Motor neuron (in vitro differentiated cells): ENCODE data around the gene RPS17. TPM values are rescaled to one million over a fixed set of nuclear protein-coding genes. Genes with fewer than 3 reads are reported as not detected.
A peak's percentile ranks its signal among the peaks of the same experiment; 100 is the strongest.
"Not testable (repeated sequence)": the region's sequence is repeated elsewhere in the genome, so short reads cannot be mapped to it uniquely, and the experiment has no call there.

Experiments
- ATAC-seq, 8 experiments: fragments of 200-7000 bp; cut with Tn5 transposase; replicated peaks in 6 of 8; 2 replicates each; pipeline ENCODE4 v1.8.0; 2021; ENCODE audit warnings: mild to moderate bottlenecking in 8 of 8, moderate library complexity in 8 of 8
- H3K27ac ChIP-seq, 2 donors: fragments of 250-450 bp; sonication (Bioruptor Pico); 2 replicates each; pipeline ENCODE4 v1.9.0; 2021; ENCODE audit warnings: antibody characterized with exemption in 2 of 2, mild to moderate bottlenecking in 2 of 2, moderate library complexity in 1 of 2
- H3K4me1 ChIP-seq, 2 donors: fragments of 250-450 bp; sonication (Bioruptor Pico); replicated peaks in 1 of 2; 2 replicates each; pipeline ENCODE4 v1.6.1; 2021; ENCODE audit warnings: antibody characterized with exemption in 2 of 2, mild to moderate bottlenecking in 2 of 2, moderate library complexity in 1 of 2
- H3K4me3 ChIP-seq, 5 donors: fragments of 250-450 bp; sonication (Bioruptor Pico); 2 replicates each; pipeline ENCODE4 v1.9.0; 2021; ENCODE audit warnings: antibody characterized with exemption in 5 of 5, mild to moderate bottlenecking in 5 of 5, moderate library complexity in 4 of 5
- WGBS, 10 experiments: fragments of 450-650 bp; shearing (Covaris generic); methylation state at CpG; one replicate each; pipeline ENCODE4 v1.0.0; 2022; 5-methylcytosine and 5-hydroxymethylcytosine counted together
- in situ Hi-C, 9 experiments: fragments of 400-800 bp; cut with MboI; loops; one replicate each; pipeline ENCODE4 v1.15.0; 2021; ENCODE audit warnings: low sequenced_read_pairs in 9 of 9, low pct_unique_long_range_greater_than_20kb in 2 of 9; ENCODE audit not compliant: unreplicated experiment in 9 of 9
- total RNA-seq, 8 experiments: library from RNA; unstranded; fragments of 300-600 nt; gene quantifications; 2 replicates each; pipeline versions ENCODE4 v1.2.3 to v1.2.4, GENCODE V29; 2022

Gene RPS17
- total RNA-seq, 8 experiments from 2014 or later: 3,134 to 7,614 (median 5,651) TPM

DNA sequence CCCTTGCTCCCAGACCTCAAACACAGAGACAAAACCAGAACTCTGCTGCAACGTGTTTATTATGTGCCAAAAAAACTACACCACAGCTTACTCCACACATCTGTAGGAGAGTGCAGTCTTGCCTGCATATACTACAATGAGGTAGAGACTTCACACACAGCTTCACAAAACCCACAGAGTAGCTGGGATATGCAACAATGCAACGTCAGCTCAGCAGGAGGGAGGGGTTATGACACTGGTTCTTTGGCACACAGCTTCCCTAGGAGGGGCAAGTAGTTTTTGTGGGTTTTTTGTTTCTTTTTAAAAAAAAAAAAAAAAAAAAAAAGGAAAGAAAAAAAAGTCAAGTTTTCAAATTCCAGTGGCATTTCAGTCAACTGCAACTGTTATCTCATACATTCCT lies 2.9 kb upstream of the RPS17 start:
- in situ Hi-C loops: loop anchor here in 1 of 9 experiments (25.0 kb wide), 1 partner anchor 469 kb away; the partner anchor contains the start of gene C15orf40
- WGBS, 10 experiments: 0 to 50% (median 6%) methylated on average over 1 to 2 of the region's 2 CpGs; no CpG with 5 or more reads in 5 of the 10 experiments
- H3K27ac ChIP-seq: no peak overlapping the region
- peak in 2 of 8 experiments; percentile 13 to 14 for ATAC-seq
- no peak overlapping the region for H3K4me3 ChIP-seq
- H3K4me1 ChIP-seq: peaks cover 11 to 13% of the 10 kb centered on the region in 2 donors

DNA sequence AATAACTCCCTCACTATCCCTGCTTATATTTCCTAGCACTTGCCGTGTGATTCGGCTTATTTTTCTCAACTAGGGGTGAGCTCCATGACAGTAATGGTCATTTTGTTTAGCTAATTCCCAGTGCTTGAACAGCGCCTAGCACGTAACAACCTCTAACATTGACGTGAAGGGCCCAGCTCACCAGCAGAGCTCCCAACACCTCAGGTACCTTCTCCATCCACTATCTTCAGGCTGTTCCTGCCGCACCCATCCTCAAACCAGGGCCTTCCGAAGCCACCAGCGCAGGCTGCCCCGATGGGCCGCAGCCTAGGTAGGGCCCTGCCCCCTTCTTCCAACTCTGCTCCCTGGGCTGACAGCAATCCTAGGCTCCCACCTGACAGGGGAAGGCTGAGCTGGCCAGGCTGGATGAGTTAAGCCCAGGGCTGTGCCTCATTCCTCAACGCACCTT lies 751 bp upstream of the RPS17 start:
- peak overlapping the region; percentile 56 to 91 (median 79) for H3K4me3 ChIP-seq
- peaks cover 11 to 13% of the 10 kb centered on the region in 2 donors for H3K4me1 ChIP-seq
- 0 to 49% (median 19%) methylated on average over 2 to 3 of the region's 11 CpGs; no CpG with 5 or more reads in 6 of the 10 experiments for WGBS, 10 experiments
- peak overlapping the region; percentile 81 to 84 for H3K27ac ChIP-seq
- ATAC-seq: peak; percentile 1 to 7 (median 3)
- in situ Hi-C loops: loop anchor here in 1 of 9 experiments (25.0 kb wide), 1 partner anchor 471 kb away; the partner anchor contains the start of gene C15orf40

DNA sequence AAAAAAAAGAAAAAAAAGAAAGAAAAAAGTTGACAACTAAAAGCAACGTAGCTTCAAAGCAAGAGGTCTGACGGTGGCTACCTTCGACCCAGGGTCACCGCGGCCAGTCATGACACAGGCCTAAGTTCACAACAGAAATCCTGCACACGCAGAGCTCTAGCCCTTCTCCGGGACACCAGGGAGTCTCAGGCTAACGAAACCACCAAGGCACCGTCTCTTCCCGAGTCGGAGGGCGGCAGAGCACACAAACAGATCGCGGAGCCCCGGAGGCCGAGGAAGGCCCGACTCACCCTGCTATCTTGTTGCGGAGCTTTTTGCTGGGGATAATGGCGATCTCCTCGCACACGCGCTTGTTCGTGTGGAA lies 584 bp downstream of the RPS17 start:
- in situ Hi-C loops: loop anchor here in 1 of 9 experiments (25.0 kb wide), 1 partner anchor 473 kb away; the partner anchor contains the start of gene C15orf40
- 0 to 3% (median 0%) methylated on average over 1 to 9 of the region's 23 CpGs; no CpG with 5 or more reads in 3 of the 10 experiments for WGBS, 10 experiments
- Histone ChIP-seq H3K27ac (peak overlapping the region; percentile 33 to 81), H3K4me3 (peak overlapping the region; percentile 56 to 91 (median 79)), H3K4me1 (peaks cover 11 to 13% of the 10 kb centered on the region in 2 donors)
- no peak for ATAC-seq

DNA sequence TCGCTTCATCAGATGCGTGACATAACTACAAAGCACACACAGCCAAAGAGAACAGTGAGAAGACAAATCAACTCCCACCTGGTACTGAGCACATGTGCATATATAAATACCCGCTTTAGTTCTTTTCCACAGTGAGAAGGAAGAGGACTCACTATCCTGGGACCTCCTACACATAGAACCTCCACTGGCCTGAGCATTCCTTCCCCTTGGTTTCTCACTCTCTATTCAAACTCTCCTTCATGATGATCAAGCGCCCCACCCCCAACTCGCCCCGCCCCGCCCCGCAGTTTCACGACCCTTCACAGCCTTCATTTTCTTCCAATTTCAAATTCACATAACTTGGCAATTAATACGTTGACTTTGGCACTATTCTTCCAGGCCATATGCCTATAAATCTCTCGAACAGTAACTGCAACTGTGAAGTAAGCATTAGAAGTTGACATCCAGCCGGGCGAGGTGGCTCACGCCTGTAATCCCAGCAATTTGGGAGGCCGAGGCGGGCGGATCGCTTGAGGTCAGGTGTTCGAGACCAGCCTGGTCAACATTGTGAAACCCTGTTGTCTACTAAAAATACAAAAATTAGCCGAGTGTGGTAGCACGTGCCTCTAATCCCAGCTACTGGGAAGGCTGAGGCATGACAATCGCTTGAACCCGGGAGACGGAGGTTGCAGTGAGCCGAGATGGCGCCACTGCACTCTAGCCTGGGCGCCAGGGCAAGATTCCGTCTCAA lies 1.1 kb downstream of the RPS17 start:
- no peak for ATAC-seq
- Histone ChIP-seq H3K4me1 (peaks cover 11 to 13% of the 10 kb centered on the region in 2 donors), H3K27ac (peak overlapping the region in 1 of 2 donors; percentile 81), H3K4me3 (peak overlapping the region; percentile 56 to 91 (median 79))
- 0 to 27% (median 6%) methylated on average over 4 to 15 of the region's 28 CpGs; no CpG with 5 or more reads in 3 of the 10 experiments for WGBS, 10 experiments
- in situ Hi-C loops: loop anchor here in 1 of 9 experiments (25.0 kb wide), 1 partner anchor 473 kb away; the partner anchor contains the start of gene C15orf40

DNA sequence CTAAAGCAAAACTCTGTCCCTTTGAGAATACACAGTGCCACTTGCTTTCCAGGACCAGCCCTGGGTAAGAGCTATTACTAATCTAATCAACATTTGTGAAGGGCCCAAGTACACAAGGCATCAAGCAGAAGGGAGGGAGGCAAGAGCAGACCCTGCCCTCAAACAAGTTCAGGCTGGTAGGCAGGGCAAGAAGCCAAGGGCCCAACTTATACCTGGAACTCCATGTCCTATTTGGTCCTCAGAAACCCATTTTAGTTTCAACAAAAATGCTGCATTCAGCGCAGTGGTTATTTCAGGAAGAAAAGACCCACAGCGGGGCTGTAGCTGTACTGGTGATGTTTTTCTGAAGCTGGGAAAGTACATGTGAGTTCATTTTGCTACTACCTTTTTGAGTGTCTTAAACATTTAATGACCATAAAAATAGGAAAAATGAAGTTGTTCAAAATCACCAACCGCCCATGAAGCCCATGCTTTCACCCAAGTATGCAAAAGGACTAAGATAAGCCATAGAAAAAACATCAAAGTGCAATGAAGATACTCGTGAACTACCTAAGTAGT lies 2.8 kb downstream of the RPS17 start:
- Histone ChIP-seq H3K4me3 (no peak overlapping the region), H3K4me1 (peaks cover 11 to 13% of the 10 kb centered on the region in 2 donors), H3K27ac (no peak overlapping the region)
- 60 to 100% (median 87%) methylated on average over 1 to 4 of the region's 4 CpGs for whole genome bisulfite sequencing, 10 experiments
- no peak for ATAC-seq
- in situ Hi-C loops: loop anchor here in 1 of 9 experiments (25.0 kb wide), 1 partner anchor 475 kb away; the partner anchor contains the start of gene C15orf40

DNA sequence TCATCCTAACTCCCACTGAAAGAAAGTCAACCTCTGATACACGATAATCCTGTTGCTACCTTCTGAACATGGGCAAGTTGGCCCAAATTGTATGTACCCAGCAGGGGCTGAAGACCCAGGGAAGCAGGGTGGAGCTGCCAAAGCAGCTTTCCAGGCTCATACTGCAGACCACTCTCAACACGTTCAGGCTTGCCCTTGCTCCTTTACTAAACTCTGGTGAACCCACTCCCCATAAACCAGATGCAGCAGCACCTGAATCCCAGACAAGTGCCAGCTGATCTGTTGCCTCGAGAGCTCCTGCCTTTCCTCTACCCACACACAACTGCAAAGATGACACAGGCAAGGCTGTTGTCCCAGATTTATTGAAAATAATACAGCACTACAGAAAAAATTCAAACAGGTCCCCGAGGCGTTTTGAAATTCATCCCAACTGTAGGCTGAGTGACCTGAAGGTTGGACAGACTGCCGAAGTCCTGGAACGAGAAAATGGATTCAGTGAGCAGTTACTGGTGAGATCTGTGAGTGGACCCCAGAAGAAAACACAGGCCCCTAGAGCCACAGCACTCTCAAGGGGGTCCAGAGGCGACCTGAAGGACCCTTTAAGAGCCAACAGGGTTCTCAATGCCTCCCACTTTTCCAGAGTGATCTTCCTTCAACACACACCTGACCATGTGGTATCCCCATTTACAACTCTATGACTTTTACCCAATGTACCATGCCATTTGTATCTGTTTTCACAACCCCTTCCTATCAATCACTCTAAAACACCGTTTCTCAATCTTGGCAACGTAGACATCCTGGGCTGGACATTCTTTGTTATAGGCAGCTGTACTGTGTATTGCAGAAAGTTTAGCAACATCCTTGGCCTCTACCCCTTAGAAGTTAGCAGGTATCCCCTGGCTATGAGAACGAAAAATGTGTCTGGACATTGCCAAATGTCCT lies 3.6 kb downstream of the RPS17 start:
- no peak for ATAC-seq
- WGBS, 10 experiments: 49 to 100% (median 89%) methylated on average over 1 to 6 of the region's 11 CpGs; no CpG with 5 or more reads in 1 of the 10 experiments
- no peak overlapping the region for H3K27ac ChIP-seq
- H3K4me1 ChIP-seq: peaks cover 11 to 13% of the 10 kb centered on the region in 2 donors
- no peak overlapping the region for H3K4me3 ChIP-seq
- in situ Hi-C loops: loop anchor here in 1 of 9 experiments (25.0 kb wide), 1 partner anchor 476 kb away; the partner anchor contains the start of gene C15orf40

DNA sequence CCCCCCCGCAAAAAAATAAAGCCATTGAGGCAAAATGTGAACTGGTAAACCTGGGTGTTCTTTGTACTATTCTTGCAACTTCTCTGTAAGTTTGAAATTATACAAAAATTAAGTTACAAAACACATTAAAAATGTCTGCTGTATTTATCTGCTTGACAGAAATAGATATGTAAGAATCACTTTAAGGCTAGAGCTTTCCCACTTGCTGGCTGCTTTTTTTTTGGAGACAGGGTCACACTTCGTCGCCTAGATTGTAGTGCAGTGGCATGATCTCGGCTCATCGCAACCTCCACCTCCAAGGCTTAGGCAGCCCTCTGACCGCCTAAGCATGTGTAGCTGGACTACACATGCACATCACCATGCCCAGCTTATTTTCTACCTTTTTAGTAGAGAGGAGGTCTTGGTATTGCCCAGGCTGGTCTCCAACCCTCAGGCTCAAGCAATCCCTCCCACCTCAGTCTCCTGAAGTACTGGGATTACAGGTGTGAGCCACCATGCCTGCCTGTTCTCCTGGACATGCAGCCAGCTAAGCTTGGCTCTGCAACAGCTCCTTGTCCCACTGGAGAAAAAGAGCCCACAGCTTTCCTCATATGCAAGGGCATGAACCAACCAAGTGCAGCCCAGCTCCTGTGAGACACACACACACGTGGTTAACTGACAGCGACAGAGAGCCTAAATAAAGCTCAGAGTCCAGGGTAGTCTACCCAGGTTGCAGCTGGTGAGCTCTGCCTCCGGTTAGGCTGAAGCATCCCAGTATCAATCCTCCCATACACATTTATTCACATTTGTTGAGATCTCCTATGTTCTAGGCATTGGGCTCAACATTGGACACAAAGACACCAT lies 4.5 kb downstream of the RPS17 start:
- Histone ChIP-seq H3K4me1 (peaks cover 7 to 8% of the 10 kb centered on the region in 2 donors), H3K27ac (no peak overlapping the region), H3K4me3 (no peak overlapping the region)
- no peak for ATAC-seq
- in situ Hi-C loops: loop anchor here in 1 of 9 experiments (25.0 kb wide), 1 partner anchor 477 kb away; the partner anchor contains the start of gene C15orf40
- WGBS, 10 experiments: 60 to 100% (median 90%) methylated on average over 2 to 6 of the region's 9 CpGs; no CpG with 5 or more reads in 1 of the 10 experiments

DNA sequence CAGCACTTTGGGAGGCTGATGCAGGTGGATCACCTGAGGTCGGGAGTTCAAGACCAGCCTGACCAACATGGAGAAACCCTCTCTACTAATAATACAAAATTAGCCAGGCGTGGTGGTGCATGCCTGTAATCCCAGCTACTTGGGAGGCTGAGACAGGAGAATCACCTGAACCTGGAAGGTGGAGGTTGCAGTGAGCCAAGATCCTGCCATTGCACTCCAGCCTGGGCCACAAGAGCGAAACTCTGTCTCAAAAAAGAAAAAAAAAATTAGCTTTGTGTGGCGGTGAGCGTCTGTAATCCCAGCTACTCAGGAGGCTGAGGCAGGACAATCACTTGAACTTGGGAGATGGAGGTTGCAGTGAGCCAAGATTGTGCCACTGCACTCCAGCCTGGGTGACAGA lies 5.1 kb downstream of the RPS17 start:
- in situ Hi-C loops: loop anchor here in 1 of 9 experiments (25.0 kb wide), 1 partner anchor 477 kb away; the partner anchor contains the start of gene C15orf40

DNA sequence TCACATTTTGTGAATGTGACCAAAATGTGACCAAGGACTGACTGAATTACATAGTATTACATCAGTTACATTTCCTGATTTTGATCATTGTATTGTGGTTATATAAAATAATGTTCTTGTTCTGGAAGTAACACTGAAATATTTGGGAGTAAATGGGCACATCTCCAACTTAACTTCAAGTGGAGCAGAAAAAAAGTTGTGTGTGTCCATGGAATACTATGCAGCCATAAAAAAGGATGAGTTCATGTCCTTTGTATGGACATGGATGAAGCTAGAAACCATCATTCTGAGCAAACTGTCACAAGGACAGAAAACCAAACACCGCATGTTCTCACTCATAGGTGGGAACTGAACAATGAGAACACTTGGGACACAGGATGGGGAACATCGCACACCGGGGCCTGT lies 5.8 kb downstream of the RPS17 start:
- H3K4me1 ChIP-seq, ATAC-seq, H3K27ac ChIP-seq, H3K4me3 ChIP-seq: not testable (repeated sequence)
- in situ Hi-C loops: loop anchor here in 1 of 9 experiments (25.0 kb wide), 1 partner anchor 478 kb away; the partner anchor contains the start of gene C15orf40
- WGBS, 10 experiments: 94 to 100% (median 100%) methylated on average over 1 to 3 of the region's 3 CpGs; no CpG with 5 or more reads in 1 of the 10 experiments

More for the DNA sequence above, 5.1 kb downstream of the RPS17 start:
- not testable (repeated sequence) for H3K4me3 ChIP-seq, H3K4me1 ChIP-seq, H3K27ac ChIP-seq, ATAC-seq
- 92 to 100% (median 100%) methylated on average over 1 to 5 of the region's 5 CpGs; no CpG with 5 or more reads in 3 of the 10 experiments for WGBS, 10 experiments

DNA sequence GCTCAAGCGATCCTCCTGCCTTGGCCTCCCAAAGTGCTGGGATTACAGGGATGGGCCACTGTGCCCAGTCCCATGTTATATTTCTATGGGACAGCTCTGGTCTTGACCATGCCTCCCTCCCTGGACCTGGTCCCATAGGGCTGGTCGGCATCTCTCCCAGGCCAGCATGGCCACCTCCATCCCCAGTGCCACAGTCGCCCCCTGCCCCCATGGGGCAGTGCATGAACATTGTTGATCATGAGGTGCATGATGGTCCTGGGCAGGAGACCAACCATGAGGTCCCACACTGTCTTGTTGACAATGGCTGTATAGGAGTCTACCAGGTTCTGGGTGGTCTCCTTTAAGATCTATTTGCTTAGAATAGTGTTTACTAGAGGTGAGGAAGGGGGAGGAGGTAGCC lies 6.5 kb downstream of the RPS17 start:
- 100% methylated on average over 1 to 2 of the region's 3 CpGs; no CpG with 5 or more reads in 7 of the 10 experiments for WGBS, 10 experiments
- in situ Hi-C loops: loop anchor here in 1 of 9 experiments (25.0 kb wide), 1 partner anchor 478 kb away; the partner anchor contains the start of gene C15orf40

DNA sequence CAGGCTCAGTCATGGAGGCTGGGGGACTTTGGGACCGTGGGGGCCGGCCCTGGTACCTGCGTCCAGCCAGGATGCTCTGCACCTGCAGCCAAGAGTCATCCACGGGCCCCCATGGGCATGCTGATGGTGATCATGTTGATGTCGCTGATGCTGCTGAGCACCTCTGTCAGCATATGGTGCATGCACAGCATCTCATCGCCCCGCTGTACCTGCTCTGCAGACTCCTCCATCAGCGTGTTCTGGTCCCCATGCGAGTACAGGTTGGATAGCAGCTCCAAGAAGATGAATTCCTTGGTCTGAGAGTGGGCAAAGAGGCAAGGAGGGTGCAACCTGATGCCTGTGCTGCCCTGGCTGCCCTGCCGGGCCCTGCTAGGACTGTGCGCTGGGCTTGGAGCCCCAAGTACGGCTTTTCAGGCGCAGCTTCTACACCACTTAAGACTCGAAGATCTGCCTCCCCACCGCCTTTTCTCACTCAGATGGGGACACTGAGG lies 7.2 kb downstream of the RPS17 start:
- 88 to 95% (median 93%) methylated on average over 2 to 8 of the region's 15 CpGs; no CpG with 5 or more reads in 5 of the 10 experiments for WGBS, 10 experiments
- Histone ChIP-seq H3K4me1 (no peaks in the 10 kb centered on the region), H3K27ac (no peak overlapping the region), H3K4me3 (no peak overlapping the region)
- ATAC-seq: peak in 1 of 8 experiments; percentile 23
- in situ Hi-C loops: loop anchor here in 1 of 9 experiments (25.0 kb wide), 1 partner anchor 479 kb away; the partner anchor contains the start of gene C15orf40

More for the DNA sequence above, 6.5 kb downstream of the RPS17 start:
- Histone ChIP-seq H3K27ac (no peak overlapping the region), H3K4me1 (peaks cover 4 to 5% of the 10 kb centered on the region in 2 donors), H3K4me3 (no peak overlapping the region)
- no peak for ATAC-seq
